ENCODE measurements around the gene SACS. TPM values are rescaled to one million over a fixed set of nuclear protein-coding genes. Genes with fewer than 3 reads are reported as not detected.

SACS gene
- total and polyA plus RNA-seq, 2 donors (not counting 1 experiment from before 2014, with no cell fraction given), result 6.8 to 21.4 TPM

GRCh38 chr13:23350009-23350408 is 83.5 kb downstream of the SACS start:
- Histone ChIP-seq H4K20me1 (ENCODE audit: control insufficient read depth, insufficient read depth, low read length, poor library complexity, severe bottlenecking) (no peaks in the 10 kb centered on the region), H3K4me1 (ENCODE audit: control insufficient read depth in 2 of 2, insufficient read depth in 2 of 2, low read length in 2 of 2) (peaks cover under 1 to 3% of the 10 kb centered on the region in 2 donors), H2AFZ (ENCODE audit: insufficient read depth, low read depth, low read length, poor library complexity, severe bottlenecking) (no peak overlapping the region), H3K9me3 (ENCODE audit: control extremely low read depth in 1 of 3, control insufficient read depth in 2 of 3, insufficient read depth in 1 of 3, low read length in 2 of 3) (no peaks in the 10 kb centered on the region), H3K27me3 (replicated peaks in 1 of 4; ENCODE audit: control extremely low read depth in 1 of 4, control insufficient read depth in 3 of 4, insufficient read depth in 4 of 4, low read length in 3 of 4) (no peaks in the 10 kb centered on the region), H3K9ac (ENCODE audit: low read length) (no peak overlapping the region), H3K79me2 (ENCODE audit: control insufficient read depth, insufficient read depth, low read length) (no peaks in the 10 kb centered on the region), H3K36me3 (replicated peaks in 1 of 2; ENCODE audit: control extremely low read depth in 1 of 2, control insufficient read depth in 1 of 2, extremely low read depth in 1 of 2, insufficient read depth in 2 of 2, low read length in 1 of 2) (peaks cover 5 to 31% of the 10 kb centered on the region in 2 experiments), H3K4me2 (replicated peaks; ENCODE audit: low read depth, low read length, poor library complexity, severe bottlenecking) (no peak overlapping the region), H3K4me3 (ENCODE audit: control extremely low read depth in 1 of 5, extremely low read depth in 1 of 5, insufficient read depth in 1 of 5, low read depth in 2 of 5, low read length in 4 of 5) (no peak overlapping the region), H3K27ac (ENCODE audit: low read length in 2 of 2) (no peak overlapping the region)
- ATAC-seq (ENCODE audit: low read depth), result no peak
- POLR2A ChIA-PET, result no interaction called here
- Mint-ChIP-seq H3K27me3 (no peaks in the 10 kb centered on the region), H3K27ac (no peak overlapping the region), H3K4me3 (no peak overlapping the region), H3K9me3 (ENCODE audit: insufficient read depth) (no peaks in the 10 kb centered on the region), H3K4me1 (peaks cover 6% of the 10 kb centered on the region)
- intact Hi-C loops (cut with micrococcal nuclease), result no loop called here
- CTCF ChIA-PET, result interaction anchor here (2.0 kb wide), 1 partner anchor 58 kb away, joined by 4 read pairs; no protein-coding TSS in a partner anchor
- TF ChIP-seq CTCF (IDR thresholded peaks at IDR 0.05), result no peak
- no peak for TF ChIP-seq EZH2 (IDR thresholded peaks at IDR 0.05; ENCODE audit: borderline replicate concordance, insufficient read depth, low read depth, low read length, poor library complexity, severe bottlenecking)
- no peak for DNase-seq
- 78% methylated on average over 1 of the region's 3 CpGs for WGBS (ENCODE audit: insufficient coverage)

GRCh38 chr13:23349161-23349897 is 84.2 kb downstream of the SACS start:
- TF ChIP-seq EZH2 (IDR thresholded peaks at IDR 0.05; ENCODE audit: borderline replicate concordance, insufficient read depth, low read depth, low read length, poor library complexity, severe bottlenecking), result no peak
- no peak for TF ChIP-seq CTCF (IDR thresholded peaks at IDR 0.05)
- no peaks in the 10 kb centered on the region for H3K27me3 ChIP-seq (replicated peaks in 1 of 4; ENCODE audit: control extremely low read depth in 1 of 4, control insufficient read depth in 3 of 4, insufficient read depth in 4 of 4, low read length in 3 of 4)
- no peaks in the 10 kb centered on the region for H4K20me1 ChIP-seq (ENCODE audit: control insufficient read depth, insufficient read depth, low read length, poor library complexity, severe bottlenecking)
- H3K27me3 Mint-ChIP-seq, result no peaks in the 10 kb centered on the region
- DNase-seq (no peak), ATAC-seq (ENCODE audit: low read depth) (no peak)
- intact Hi-C loops (cut with micrococcal nuclease), result no loop called here
- no peak overlapping the region for H3K27ac Mint-ChIP-seq
- H3K4me2 ChIP-seq (replicated peaks; ENCODE audit: low read depth, low read length, poor library complexity, severe bottlenecking), result no peak overlapping the region
- H3K9me3 Mint-ChIP-seq (ENCODE audit: insufficient read depth), result no peaks in the 10 kb centered on the region
- WGBS (ENCODE audit: insufficient coverage), result 92% methylated on average over 1 of the region's 4 CpGs
- H3K4me1 ChIP-seq (ENCODE audit: control insufficient read depth in 2 of 2, insufficient read depth in 2 of 2, low read length in 2 of 2), result peaks cover 3 to 6% of the 10 kb centered on the region in 2 donors
- CTCF ChIA-PET, result no interaction called here
- H3K36me3 ChIP-seq (replicated peaks in 1 of 2; ENCODE audit: control extremely low read depth in 1 of 2, control insufficient read depth in 1 of 2, extremely low read depth in 1 of 2, insufficient read depth in 2 of 2, low read length in 1 of 2), result peaks cover 5 to 24% of the 10 kb centered on the region in 2 experiments
- H2AFZ ChIP-seq (ENCODE audit: insufficient read depth, low read depth, low read length, poor library complexity, severe bottlenecking), result no peak overlapping the region
- no peak overlapping the region for H3K4me3 ChIP-seq (ENCODE audit: control extremely low read depth in 1 of 5, extremely low read depth in 1 of 5, insufficient read depth in 1 of 5, low read depth in 2 of 5, low read length in 4 of 5)
- H3K4me3 Mint-ChIP-seq, result no peak overlapping the region
- peaks cover 12% of the 10 kb centered on the region for H3K4me1 Mint-ChIP-seq
- no peaks in the 10 kb centered on the region for H3K9me3 ChIP-seq (ENCODE audit: control extremely low read depth in 1 of 3, control insufficient read depth in 2 of 3, insufficient read depth in 1 of 3, low read length in 2 of 3)
- no peaks in the 10 kb centered on the region for H3K79me2 ChIP-seq (ENCODE audit: control insufficient read depth, insufficient read depth, low read length)
- H3K9ac ChIP-seq (ENCODE audit: low read length), result no peak overlapping the region
- no peak overlapping the region for H3K27ac ChIP-seq (ENCODE audit: low read length in 2 of 2)
- POLR2A ChIA-PET, result no interaction called here
